Lower leg skin (tissue), 3 donors: ENCODE data around the gene GAK.

Source experiments
- POLR2A ChIP-seq, 2 donors: fragments of 450-650 bp; IDR thresholded peaks; one replicate each; pipeline ENCODE4 v1.6.1; 2016 to 2017; ENCODE audit warnings: antibody characterized with exemption in 2 of 2, mild to moderate bottlenecking in 1 of 2, moderate library complexity in 1 of 2
- TF ChIP-seq, protein P1 (sequence below), 3 donors: fragments of 450-650 bp; IDR thresholded peaks; one replicate each; pipeline ENCODE4 v1.5.1; 2016; ENCODE audit warnings: antibody characterized with exemption in 3 of 3, mild to moderate bottlenecking in 3 of 3, moderate library complexity in 2 of 3

DNA sequence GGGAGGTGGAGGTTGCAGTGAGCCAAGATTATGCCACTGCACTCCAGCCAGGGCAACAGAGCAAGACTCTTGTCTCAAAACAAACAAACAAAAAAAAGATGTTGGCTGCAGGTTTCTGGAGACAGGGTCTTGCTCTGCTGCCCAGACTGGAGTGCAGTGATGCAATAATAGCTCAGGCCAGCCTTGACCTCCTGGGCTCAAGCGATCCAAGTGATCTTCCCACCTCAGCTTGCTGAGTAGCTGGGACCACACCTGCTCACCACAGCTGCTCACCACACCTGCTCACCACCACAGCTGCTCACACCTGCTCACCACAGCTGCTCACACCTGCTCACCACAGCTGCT, 76.3 kb downstream of the GAK start:
- TF ChIP-seq, protein P1, sequence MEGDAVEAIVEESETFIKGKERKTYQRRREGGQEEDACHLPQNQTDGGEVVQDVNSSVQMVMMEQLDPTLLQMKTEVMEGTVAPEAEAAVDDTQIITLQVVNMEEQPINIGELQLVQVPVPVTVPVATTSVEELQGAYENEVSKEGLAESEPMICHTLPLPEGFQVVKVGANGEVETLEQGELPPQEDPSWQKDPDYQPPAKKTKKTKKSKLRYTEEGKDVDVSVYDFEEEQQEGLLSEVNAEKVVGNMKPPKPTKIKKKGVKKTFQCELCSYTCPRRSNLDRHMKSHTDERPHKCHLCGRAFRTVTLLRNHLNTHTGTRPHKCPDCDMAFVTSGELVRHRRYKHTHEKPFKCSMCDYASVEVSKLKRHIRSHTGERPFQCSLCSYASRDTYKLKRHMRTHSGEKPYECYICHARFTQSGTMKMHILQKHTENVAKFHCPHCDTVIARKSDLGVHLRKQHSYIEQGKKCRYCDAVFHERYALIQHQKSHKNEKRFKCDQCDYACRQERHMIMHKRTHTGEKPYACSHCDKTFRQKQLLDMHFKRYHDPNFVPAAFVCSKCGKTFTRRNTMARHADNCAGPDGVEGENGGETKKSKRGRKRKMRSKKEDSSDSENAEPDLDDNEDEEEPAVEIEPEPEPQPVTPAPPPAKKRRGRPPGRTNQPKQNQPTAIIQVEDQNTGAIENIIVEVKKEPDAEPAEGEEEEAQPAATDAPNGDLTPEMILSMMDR (IDR thresholded peaks at IDR 0.05): no peak
- no peak for TF ChIP-seq POLR2A (IDR thresholded peaks at IDR 0.05)
